ENCODE data around the gene ADPRHL1.

- TF ChIP-seq CTCF (IDR thresholded peaks at IDR 0.05; ENCODE audit: low read length): no peak
- no peak for TF ChIP-seq EZH2 (IDR thresholded peaks at IDR 0.05; ENCODE audit: borderline replicate concordance, low read length)
These were observed 1.6 kb upstream of the ADPRHL1 start for GRCh38 chr13:113454936-113455335.
